ENCODE results near the gene RBM3. TPM values are rescaled to one million over a fixed set of nuclear protein-coding genes. Genes with fewer than 3 reads are reported as not detected.
"Not testable (repeated sequence)": the region's sequence is repeated elsewhere in the genome, so short reads cannot be mapped to it uniquely, and the experiment has no call there.

Gene RBM3
- total RNA-seq, result 100 to 1,000 TPM; 129 to 486 (median 187) TPM

- TF ChIP-seq EP300 (IDR thresholded peaks at IDR 0.05) (peak in 2 of 4 donors; percentile 14 to 32), POLR2AphosphoS5 (IDR thresholded peaks at IDR 0.05) (peak; percentile 80 to 89), POLR2A (IDR thresholded peaks at IDR 0.05) (peak; percentile 59 to 94 (median 83))
- TF ChIP-seq, protein P1, sequence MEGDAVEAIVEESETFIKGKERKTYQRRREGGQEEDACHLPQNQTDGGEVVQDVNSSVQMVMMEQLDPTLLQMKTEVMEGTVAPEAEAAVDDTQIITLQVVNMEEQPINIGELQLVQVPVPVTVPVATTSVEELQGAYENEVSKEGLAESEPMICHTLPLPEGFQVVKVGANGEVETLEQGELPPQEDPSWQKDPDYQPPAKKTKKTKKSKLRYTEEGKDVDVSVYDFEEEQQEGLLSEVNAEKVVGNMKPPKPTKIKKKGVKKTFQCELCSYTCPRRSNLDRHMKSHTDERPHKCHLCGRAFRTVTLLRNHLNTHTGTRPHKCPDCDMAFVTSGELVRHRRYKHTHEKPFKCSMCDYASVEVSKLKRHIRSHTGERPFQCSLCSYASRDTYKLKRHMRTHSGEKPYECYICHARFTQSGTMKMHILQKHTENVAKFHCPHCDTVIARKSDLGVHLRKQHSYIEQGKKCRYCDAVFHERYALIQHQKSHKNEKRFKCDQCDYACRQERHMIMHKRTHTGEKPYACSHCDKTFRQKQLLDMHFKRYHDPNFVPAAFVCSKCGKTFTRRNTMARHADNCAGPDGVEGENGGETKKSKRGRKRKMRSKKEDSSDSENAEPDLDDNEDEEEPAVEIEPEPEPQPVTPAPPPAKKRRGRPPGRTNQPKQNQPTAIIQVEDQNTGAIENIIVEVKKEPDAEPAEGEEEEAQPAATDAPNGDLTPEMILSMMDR (IDR thresholded peaks at IDR 0.05), result peak in 4 of 6 experiments; percentile 40 to 52 (median 46)
- ATAC-seq (ENCODE audit: low FRiP score in 2 of 2) (peak; percentile 97 to 99), DNase-seq (peak; percentile 89 to 97)
- peak within 1 kb of the TSS; percentile 34 to 72 (median 66) for H3K4me3 ChIP-seq
- no peaks in the 10 kb centered on the region for H3K27me3 ChIP-seq
- peaks cover 12 to 17% (median 14%) of the 10 kb centered on the region in 4 donors for H3K4me1 ChIP-seq
- H3K9me3 ChIP-seq, result no peaks in the 10 kb centered on the region
- H3K36me3 ChIP-seq, result peaks cover 0 to 38% (median 19%) of the 10 kb centered on the region in 4 donors
- H3K27ac ChIP-seq, result peak within 1 kb of the TSS; percentile 98 to 99 (median 98)
- 0 to 41% methylated on average over 15 to 71 of the region's 71 CpGs for WGBS, 2 donors
These were observed at the start of gene RBM3 for GRCh38 chrX:48574270-48575266. RBM3 (plus strand) TSS chrX:48574484; CDS start chrX:48575181, 697 bp downstream.

DNA sequence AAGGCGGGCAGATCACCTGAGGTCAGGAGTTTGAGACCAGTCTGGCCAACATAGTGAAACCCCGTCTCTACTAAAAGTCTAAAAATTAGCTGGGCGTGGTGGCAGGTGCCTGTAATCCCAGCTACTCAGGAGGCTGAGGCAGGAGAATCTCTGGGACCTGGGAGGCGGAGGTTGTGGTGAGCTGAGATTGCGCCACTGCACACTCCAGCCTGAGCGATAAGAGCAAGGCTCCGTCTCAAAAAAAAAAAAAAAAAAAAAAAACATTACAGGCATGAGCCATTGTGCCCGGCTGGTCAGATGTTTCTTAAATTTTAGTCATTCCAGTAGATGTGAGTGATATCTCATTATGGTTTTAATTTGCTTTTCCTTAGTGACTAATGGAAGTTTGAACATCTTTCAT, 48.4 kb upstream of the RBM3 start:
- WGBS, 2 donors, result 67 to 80% methylated on average over 2 to 8 of the region's 8 CpGs
- H3K27me3 ChIP-seq; H3K27ac ChIP-seq; ATAC-seq (ENCODE audit: low FRiP score in 2 of 2); H3K9me3 ChIP-seq; H3K4me3 ChIP-seq; H3K4me1 ChIP-seq: not testable (repeated sequence)
- H3K36me3 ChIP-seq, result peaks cover 0 to 18% (median 9%) of the 10 kb centered on the region in 4 donors
- DNase-seq, result peak in 1 of 2 donors; percentile 44

- H3K9me3 ChIP-seq, result no peaks in the 10 kb centered on the region
- WGBS, 2 donors, result 87 to 95% methylated on average over 3 of the region's 3 CpGs
- no peak overlapping the region for H3K4me3 ChIP-seq
- H3K4me1 ChIP-seq, result no peaks in the 10 kb centered on the region
- TF ChIP-seq, protein P1 (IDR thresholded peaks at IDR 0.05), result no peak
- TF ChIP-seq POLR2A (IDR thresholded peaks at IDR 0.05) (no peak), EP300 (IDR thresholded peaks at IDR 0.05) (no peak), POLR2AphosphoS5 (IDR thresholded peaks at IDR 0.05) (no peak)
- peaks cover 0 to 18% (median 7%) of the 10 kb centered on the region in 4 donors for H3K36me3 ChIP-seq
- H3K27ac ChIP-seq, result no peak overlapping the region
- no peaks in the 10 kb centered on the region for H3K27me3 ChIP-seq
- ATAC-seq (ENCODE audit: low FRiP score in 2 of 2) (peak in 1 of 2 donors; percentile 40), DNase-seq (no peak)
These were observed 43.5 kb upstream of the RBM3 start for GRCh38 chrX:48530736-48531135.

DNA sequence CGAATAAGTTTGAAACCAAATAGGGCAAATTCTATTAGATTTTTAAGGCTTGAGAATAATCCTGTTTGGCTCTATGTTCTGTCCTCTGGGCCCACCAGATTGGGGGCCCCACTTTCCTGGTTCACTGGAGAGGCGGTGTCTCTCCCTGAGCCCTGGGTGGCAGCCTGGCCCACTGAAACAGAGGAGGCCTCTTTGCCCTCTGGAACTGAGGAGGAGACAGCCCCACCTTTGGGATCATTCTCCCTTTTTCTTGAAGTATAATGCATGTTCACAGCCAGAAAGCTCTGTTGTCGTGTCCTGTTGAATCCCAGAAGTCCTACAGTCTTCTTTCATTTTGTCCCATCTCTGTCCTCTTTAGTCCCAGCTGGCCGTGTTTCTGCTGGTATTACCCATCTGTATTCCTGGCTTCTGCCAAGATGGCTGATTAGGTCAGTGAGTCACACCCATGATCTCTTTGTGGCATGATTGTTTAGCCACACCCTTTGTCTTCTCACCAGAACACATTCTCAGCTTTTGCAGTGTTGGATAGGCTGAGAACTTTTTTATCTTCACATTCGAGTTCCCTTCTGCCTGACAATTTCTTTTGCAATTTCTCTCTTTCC, 42.8 kb upstream of the RBM3 start:
- 51 to 64% methylated on average over 5 of the region's 5 CpGs for WGBS, 2 donors
- Histone ChIP-seq H3K4me1 (no peaks in the 10 kb centered on the region), H3K36me3 (peaks cover 0 to 18% (median 7%) of the 10 kb centered on the region in 4 donors), H3K27me3 (no peaks in the 10 kb centered on the region), H3K27ac (peak overlapping the region in 3 of 4 donors; percentile 2 to 54 (median 35)), H3K4me3 (no peak overlapping the region), H3K9me3 (no peaks in the 10 kb centered on the region)
- ATAC-seq (ENCODE audit: low FRiP score in 2 of 2), result peak in 1 of 2 donors; percentile 83
- no peak for DNase-seq
- TF ChIP-seq EP300 (IDR thresholded peaks at IDR 0.05) (no peak), POLR2AphosphoS5 (IDR thresholded peaks at IDR 0.05) (no peak), POLR2A (IDR thresholded peaks at IDR 0.05) (no peak)
- TF ChIP-seq, protein P1 (IDR thresholded peaks at IDR 0.05), result no peak

- peaks cover 0 to 14% (median 5%) of the 10 kb centered on the region in 4 donors for H3K36me3 ChIP-seq
- no peak for TF ChIP-seq EP300 (IDR thresholded peaks at IDR 0.05)
- TF ChIP-seq POLR2AphosphoS5 (IDR thresholded peaks at IDR 0.05), result no peak
- TF ChIP-seq, protein P1 (IDR thresholded peaks at IDR 0.05), result no peak
- TF ChIP-seq POLR2A (IDR thresholded peaks at IDR 0.05), result no peak
- no peaks in the 10 kb centered on the region for H3K4me1 ChIP-seq
- no peaks in the 10 kb centered on the region for H3K9me3 ChIP-seq
- no peak overlapping the region for H3K4me3 ChIP-seq
- no peak for ATAC-seq (ENCODE audit: low FRiP score in 2 of 2)
- H3K27ac ChIP-seq, result peak overlapping the region in 3 of 4 donors; percentile 2 to 54 (median 35)
- no peaks in the 10 kb centered on the region for H3K27me3 ChIP-seq
- 53 to 83% methylated on average over 1 of the region's 1 CpG for WGBS, 2 donors
- DNase-seq, result no peak
These were observed 42.1 kb upstream of the RBM3 start for GRCh38 chrX:48532161-48532560.
